H9 (cell line): Measurements from ENCODE around the gene ACAP1. TPM values are rescaled to one million over a fixed set of nuclear protein-coding genes. Genes with fewer than 3 reads are reported as not detected.

Source experiments
- DNase-seq: peaks from one replicate; pipeline ENCODE4 v3.0.0-alpha.2; 2017
- H2AFZ ChIP-seq: one replicate; pipeline ENCODE4 v1.6.1; 2013; ENCODE audit warnings: mild to moderate bottlenecking, low read length, control low read depth, moderate library complexity
- H2AK5ac ChIP-seq: 2 replicates; pipeline ENCODE4 v1.6.1; 2013; ENCODE audit warnings: low read length, control low read depth, mixed read lengths; ENCODE audit not compliant: insufficient read length
- H2BK120ac ChIP-seq: one replicate; pipeline ENCODE4 v1.6.1; 2013; ENCODE audit warnings: low read depth, mild to moderate bottlenecking, low read length, control low read depth, inconsistent platforms; ENCODE audit not compliant: poor library complexity, severe bottlenecking
- H2BK12ac ChIP-seq: 2 replicates; pipeline ENCODE4 v1.6.1; 2013; ENCODE audit warnings: low read length, control low read depth, mixed read lengths, low read depth; ENCODE audit not compliant: insufficient read length
- H2BK15ac ChIP-seq: 2 replicates; pipeline ENCODE4 v1.6.1; 2013; ENCODE audit warnings: low read depth, low read length, control low read depth
- H2BK20ac ChIP-seq: one replicate; pipeline ENCODE4 v1.6.1; 2013; ENCODE audit warnings: low read depth, mild to moderate bottlenecking, low read length, control low read depth, inconsistent platforms; ENCODE audit not compliant: poor library complexity, severe bottlenecking
- H2BK5ac ChIP-seq: 2 replicates; pipeline ENCODE4 v1.6.1; 2013; ENCODE audit warnings: low read length, control low read depth, mixed read lengths; ENCODE audit not compliant: insufficient read length
- H3K14ac ChIP-seq: 2 replicates; pipeline ENCODE4 v1.6.1; 2013; ENCODE audit warnings: low read length, control low read depth; ENCODE audit not compliant: insufficient read depth
- H3K18ac ChIP-seq: 2 replicates; pipeline ENCODE4 v1.6.1; 2013; ENCODE audit warnings: low read depth, mild to moderate bottlenecking, mixed read lengths, low read length, control low read depth; ENCODE audit not compliant: insufficient read length
- H3K23ac ChIP-seq: 2 replicates; pipeline ENCODE4 v1.6.1; 2013; ENCODE audit warnings: low read length, control low read depth, mixed read lengths, low read depth; ENCODE audit not compliant: insufficient read length
- H3K23me2 ChIP-seq: 2 replicates; pipeline ENCODE4 v1.6.1; 2013; ENCODE audit warnings: low read depth, mild to moderate bottlenecking, mixed read lengths, low read length, control low read depth; ENCODE audit not compliant: insufficient read length, poor library complexity, severe bottlenecking
- H3K27ac ChIP-seq: 2 replicates; pipeline ENCODE4 v1.5.1; 2013; ENCODE audit warnings: low read length, control low read depth, mixed read lengths, low read depth; ENCODE audit not compliant: insufficient read length
- H3K27me3 ChIP-seq: 2 replicates; pipeline ENCODE4 v1.6.1; 2013; ENCODE audit warnings: low read length, control low read depth, inconsistent platforms; ENCODE audit not compliant: insufficient read depth
- H3K4ac ChIP-seq: 2 replicates; pipeline ENCODE4 v1.6.1; 2013; ENCODE audit warnings: low read depth, mild to moderate bottlenecking, control low read depth, inconsistent platforms, low read length, moderate library complexity
- H3K4me1 ChIP-seq: 2 replicates; pipeline ENCODE4 v1.6.1; 2013; ENCODE audit warnings: low read length, control low read depth, inconsistent platforms; ENCODE audit not compliant: insufficient read depth
- H3K4me2 ChIP-seq: 2 replicates; pipeline ENCODE4 v1.6.1; 2013; ENCODE audit warnings: low read length, control low read depth, mixed read lengths; ENCODE audit not compliant: insufficient read length, insufficient read depth
- H3K56ac ChIP-seq: 2 replicates; pipeline ENCODE4 v1.6.1; 2013; ENCODE audit warnings: low read depth, mild to moderate bottlenecking, mixed read lengths, low read length, control low read depth; ENCODE audit not compliant: insufficient read length
- H3K79me1 ChIP-seq: 2 replicates; pipeline ENCODE4 v1.6.1; 2013; ENCODE audit warnings: low read depth, mild to moderate bottlenecking, moderate library complexity, low read length, control low read depth, inconsistent platforms; ENCODE audit not compliant: insufficient read depth, poor library complexity, severe bottlenecking
- H3K79me2 ChIP-seq: 2 replicates; pipeline ENCODE4 v1.6.1; 2013; ENCODE audit warnings: low read length, control low read depth, inconsistent platforms; ENCODE audit not compliant: insufficient read depth
- H3K9ac ChIP-seq: 2 replicates; pipeline ENCODE4 v1.6.1; 2013; ENCODE audit warnings: low read length, control low read depth, mixed read lengths; ENCODE audit not compliant: insufficient read length; ENCODE audit errors: extremely low read depth
- H3K9me3 ChIP-seq: one replicate; pipeline ENCODE4 v1.6.1; 2013; ENCODE audit warnings: low read depth, low read length, inconsistent platforms; ENCODE audit not compliant: control insufficient read depth
- H3T11ph ChIP-seq: one replicate; pipeline ENCODE4 v1.6.1; 2013; ENCODE audit warnings: mild to moderate bottlenecking, low read length, control low read depth, inconsistent platforms
- H4K20me1 ChIP-seq: one replicate; pipeline ENCODE4 v1.6.1; 2013; ENCODE audit not compliant: control insufficient read depth, insufficient read length, insufficient read depth
- H4K5ac ChIP-seq: 2 replicates; pipeline ENCODE4 v1.6.1; 2013; ENCODE audit warnings: low read depth, mild to moderate bottlenecking, mixed read lengths, low read length, control low read depth; ENCODE audit not compliant: insufficient read length
- H4K8ac ChIP-seq: replicated peaks from 2 replicates; pipeline ENCODE4 v1.6.1; 2013; ENCODE audit warnings: low read length, control low read depth, mixed read lengths, low read depth; ENCODE audit not compliant: insufficient read length
- H4K91ac ChIP-seq: 2 replicates; pipeline ENCODE4 v1.6.1; 2013; ENCODE audit warnings: low read depth, mild to moderate bottlenecking, moderate library complexity, mixed read lengths, low read length, control low read depth; ENCODE audit not compliant: insufficient read length
- H3K27ac Mint-ChIP-seq, 3 experiments: 2 replicates in 2 of 3; 3 replicates in 1 of 3; pipeline ENCODE4 v1.8.0; 2020 to 2021; ENCODE audit warnings: mixed read lengths in 3 of 3, mild to moderate bottlenecking in 1 of 3, moderate library complexity in 1 of 3
- H3K27me3 Mint-ChIP-seq: 2 replicates; pipeline ENCODE4 v1.8.0; 2021; ENCODE audit warnings: low read depth, mild to moderate bottlenecking, moderate library complexity, mixed read lengths
- H3K36me3 Mint-ChIP-seq, 3 experiments: 2 replicates in 2 of 3; 3 replicates in 1 of 3; pipeline ENCODE4 v1.8.0; 2020 to 2021; ENCODE audit warnings: low read depth in 3 of 3, mixed read lengths in 3 of 3; ENCODE audit not compliant: insufficient read depth in 1 of 3
- H3K4me1 Mint-ChIP-seq, 2 experiments: 2 replicates each; pipeline ENCODE4 v1.8.0; 2020; ENCODE audit warnings: mixed read lengths in 2 of 2
- H3K4me3 Mint-ChIP-seq, 2 experiments: 2 replicates in 1 of 2; 3 replicates in 1 of 2; pipeline ENCODE4 v1.8.0; 2020 to 2021; ENCODE audit warnings: mild to moderate bottlenecking in 2 of 2, mixed read lengths in 2 of 2, moderate library complexity in 1 of 2
- H3K9me3 Mint-ChIP-seq, 2 experiments: 2 replicates in 1 of 2; 3 replicates in 1 of 2; pipeline ENCODE4 v1.8.0; 2020; ENCODE audit warnings: mild to moderate bottlenecking in 2 of 2, mixed read lengths in 2 of 2, moderate library complexity in 1 of 2
- CTCF ChIP-seq: fragments of 200-600 bp; sonication (generic); conservative IDR thresholded peaks from 3 replicates; pipeline ENCODE4 v1.8.0; 2021; ENCODE audit warnings: antibody characterized with exemption, mild to moderate bottlenecking
- WGBS: extraction: QIAGEN DNeasy Blood & Tissue Kit; methylation state at CpG from one replicate; pipeline ENCODE4 v1.1.7; 2013; ENCODE audit warnings: missing lambda C conversion rate, low lambda C conversion rate, mixed read lengths; ENCODE audit not compliant: insufficient read length; ENCODE audit errors: extremely low coverage; 5-methylcytosine and 5-hydroxymethylcytosine counted together
- total RNA-seq: library from RNA; stranded (reverse); gene quantifications from 2 replicates; pipeline ENCODE4 v1.2.1, GENCODE V29; 2021

The ACAP1 gene
- total RNA-seq, 1 experiment from 2014 or later = 18.2 TPM

DNA sequence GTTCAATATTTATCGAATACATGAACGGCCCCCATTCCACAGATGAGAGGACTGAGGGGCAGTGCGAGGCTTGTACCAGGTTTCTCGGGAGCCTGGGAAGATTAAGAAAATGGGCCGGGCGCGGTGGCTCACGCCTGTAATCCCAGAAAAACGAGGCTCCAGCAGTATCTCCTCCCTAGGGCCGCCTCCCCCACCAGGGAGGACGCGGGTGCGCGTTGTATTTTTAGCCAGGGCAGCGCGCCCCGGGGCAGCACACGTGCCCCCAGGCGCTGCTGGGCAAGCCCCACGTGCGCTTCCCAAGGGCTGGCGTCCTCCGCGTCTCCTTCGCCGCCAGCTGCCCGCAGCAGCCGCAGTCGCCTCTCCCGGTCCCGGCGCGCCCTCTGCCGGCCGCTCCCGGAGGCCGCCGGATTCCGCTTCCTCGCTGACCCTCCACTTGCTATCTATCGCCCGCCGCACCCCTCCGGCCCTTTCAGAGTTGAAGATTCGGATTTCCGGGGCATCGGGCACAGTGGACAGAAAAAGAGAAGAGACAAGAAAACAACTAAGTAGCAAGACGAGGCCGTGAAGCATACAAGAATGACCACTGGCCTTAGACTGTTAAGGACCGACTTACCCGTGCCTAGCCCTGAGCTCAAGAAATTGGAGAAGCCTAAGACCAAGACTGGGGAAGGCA lies 40.0 kb upstream of the ACAP1 start:
- Mint-ChIP-seq H3K27ac (no peak overlapping the region; a peak in 1 of 7 replicates), H3K4me3 (peak overlapping the region; percentile 14 to 83; a peak in 4 of 5 replicates)

More for the DNA sequence above, 40.0 kb upstream of the ACAP1 start:
- Mint-ChIP-seq H3K36me3 (peaks cover 0 to 3% (median 0%) of the 10 kb centered on the region in 3 experiments; a peak in 2 of 7 replicates), H3K9me3 (peaks cover 3% of the 10 kb centered on the region in 2 experiments; a peak in 3 of 5 replicates), H3K27me3 (peaks cover 74% of the 10 kb centered on the region), H3K4me1 (peaks cover 10 to 22% of the 10 kb centered on the region in 2 experiments)
- H3K27ac ChIP-seq = no peak overlapping the region
- no peak overlapping the region for H2BK120ac ChIP-seq
- H3K4ac ChIP-seq = no peak overlapping the region
- H3K4me1 ChIP-seq = peaks cover 4% of the 10 kb centered on the region; the same call in 1 of the 2 replicates
- WGBS = no CpG with 5 or more reads among the region's 51 CpGs
- peaks cover 4% of the 10 kb centered on the region for H3K23me2 ChIP-seq
- H3K79me1 ChIP-seq = no peaks in the 10 kb centered on the region
- peak overlapping the region; percentile 73 for H3K4me2 ChIP-seq
- no peak overlapping the region for H4K8ac ChIP-seq
- peak; percentile 96 for DNase-seq
- H3K9me3 ChIP-seq = no peaks in the 10 kb centered on the region
- no peak overlapping the region for H2AK5ac ChIP-seq
- H4K91ac ChIP-seq = no peak overlapping the region
- H2BK12ac ChIP-seq = no peak overlapping the region
- H2BK5ac ChIP-seq = no peak overlapping the region
- no peak overlapping the region for H3K23ac ChIP-seq
- no peak overlapping the region for H3K14ac ChIP-seq
- no peak overlapping the region for H3T11ph ChIP-seq
- no peak overlapping the region for H3K56ac ChIP-seq
- H3K18ac ChIP-seq = peak overlapping the region; percentile 28
- no peak overlapping the region for H2AFZ ChIP-seq
- no peak overlapping the region for H3K9ac ChIP-seq
- peak; percentile 97 for TF ChIP-seq CTCF
- peaks cover 2% of the 10 kb centered on the region for H3K27me3 ChIP-seq
- no peak overlapping the region for H2BK20ac ChIP-seq
- no peak overlapping the region for H4K5ac ChIP-seq
- no peaks in the 10 kb centered on the region for H3K79me2 ChIP-seq
- no peak overlapping the region for H2BK15ac ChIP-seq
- no peaks in the 10 kb centered on the region for H4K20me1 ChIP-seq
